IPS-NIHi7 (cell line): ENCODE data around the gene MAN2B2.
"Not testable (repeated sequence)": the region's sequence is repeated elsewhere in the genome, so short reads cannot be mapped to it uniquely, and the experiment has no call there.

Source experiments
- DNase-seq: peaks from one replicate; pipeline ENCODE4 v3.0.0; 2012; ENCODE audit warnings: mixed read lengths; ENCODE audit errors: extremely low spot score

MAN2B2 gene

DNA sequence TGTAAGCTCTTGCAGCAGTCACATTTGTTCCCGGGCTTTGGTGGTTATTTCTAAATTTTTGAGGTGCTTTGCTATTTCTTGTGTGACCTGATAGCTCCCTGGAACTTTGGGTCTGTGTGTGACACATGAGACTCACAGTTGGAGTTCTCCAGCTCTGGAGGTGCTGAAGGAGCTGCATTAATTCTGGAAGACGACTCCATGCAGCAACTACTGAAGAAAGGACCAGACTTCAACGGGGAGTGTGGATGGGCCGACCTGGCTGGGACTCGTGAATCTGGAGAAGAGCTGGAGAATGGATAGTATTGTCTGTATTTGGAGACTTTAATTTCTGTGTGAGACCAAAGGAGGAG, 67.0 kb downstream of the MAN2B2 start:
- DNase-seq: no peak

- no peak for DNase-seq
These were observed 68.3 kb downstream of the MAN2B2 start for GRCh38 chr4:6643141-6643847.

GRCh38 chr4:6644792-6645530, 70.0 kb downstream of the MAN2B2 start:
- no peak for DNase-seq

DNA sequence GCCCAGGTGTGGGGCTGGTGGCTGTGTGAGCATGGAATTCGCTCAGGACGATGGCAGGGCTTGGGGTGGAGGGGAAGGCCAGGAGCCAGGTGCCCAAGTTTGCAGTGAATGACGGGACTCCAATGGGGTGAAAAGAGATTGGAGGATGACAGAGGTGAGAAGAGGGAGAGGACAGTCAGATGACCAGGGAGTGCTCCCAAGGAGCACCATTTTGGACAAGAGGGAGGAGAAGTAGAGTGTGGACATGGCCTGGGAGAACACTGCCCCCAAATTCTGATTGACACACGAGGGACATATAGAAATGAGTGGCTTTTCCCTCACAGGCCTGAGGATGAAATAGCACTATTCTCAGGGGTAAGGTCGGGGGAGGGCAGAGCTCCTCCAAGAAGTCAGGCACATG, 72.2 kb downstream of the MAN2B2 start:
- DNase-seq: no peak

DNA sequence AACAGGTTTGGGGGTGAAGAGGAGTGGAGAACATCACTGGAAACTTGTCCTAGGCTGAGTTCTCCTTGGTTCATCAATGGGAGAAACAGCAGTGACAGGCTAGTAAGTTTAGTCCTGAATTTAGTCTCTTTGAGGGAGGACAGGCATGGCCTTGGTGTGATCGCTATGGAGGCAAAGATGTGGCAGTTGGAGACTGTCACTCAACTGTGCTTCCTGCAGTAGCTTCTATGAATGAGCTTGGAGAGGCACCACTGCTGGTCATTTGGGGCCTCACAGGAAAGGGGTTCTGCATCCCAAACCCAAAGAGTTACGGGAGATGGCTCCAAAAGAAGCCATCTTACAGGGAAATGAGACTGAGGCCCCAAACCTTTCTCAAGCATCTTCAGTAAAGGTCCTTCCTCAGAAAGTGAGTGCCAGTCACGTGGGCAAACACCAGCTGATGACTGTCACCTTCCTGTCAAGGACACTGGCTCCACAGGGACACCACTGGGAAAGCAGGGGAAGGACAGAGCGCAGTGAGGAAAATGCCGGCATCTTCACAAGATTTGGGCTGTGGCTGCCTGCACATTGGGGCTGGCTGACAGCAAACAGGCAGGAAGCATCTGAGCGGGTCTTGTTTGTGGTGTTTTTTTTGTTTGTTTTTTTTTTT, 72.7 kb downstream of the MAN2B2 start:
- no peak for DNase-seq

- DNase-seq: no peak
These were observed 74.2 kb downstream of the MAN2B2 start for GRCh38 chr4:6649216-6649615.

GRCh38 chr4:6654211-6654610, 79.2 kb downstream of the MAN2B2 start:
- DNase-seq: not testable (repeated sequence)

DNA sequence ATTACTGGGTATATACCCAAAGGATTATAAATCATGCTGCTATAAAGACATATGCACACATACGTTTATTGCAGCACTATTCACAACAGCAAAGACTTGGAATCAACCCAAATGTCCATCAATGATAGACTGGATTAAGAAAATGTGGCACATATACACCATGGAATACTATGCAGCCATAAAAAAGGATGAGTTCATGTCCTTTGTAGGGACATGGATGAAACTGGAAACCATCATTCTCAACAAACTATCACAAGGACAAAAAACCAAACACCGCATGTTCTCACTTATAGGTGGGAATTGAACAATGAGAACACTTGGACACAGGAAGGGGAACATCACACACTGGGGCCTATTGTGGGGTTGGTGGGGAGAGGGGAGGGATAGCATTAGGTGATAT, 80.3 kb downstream of the MAN2B2 start:
- DNase-seq: not testable (repeated sequence)

DNA sequence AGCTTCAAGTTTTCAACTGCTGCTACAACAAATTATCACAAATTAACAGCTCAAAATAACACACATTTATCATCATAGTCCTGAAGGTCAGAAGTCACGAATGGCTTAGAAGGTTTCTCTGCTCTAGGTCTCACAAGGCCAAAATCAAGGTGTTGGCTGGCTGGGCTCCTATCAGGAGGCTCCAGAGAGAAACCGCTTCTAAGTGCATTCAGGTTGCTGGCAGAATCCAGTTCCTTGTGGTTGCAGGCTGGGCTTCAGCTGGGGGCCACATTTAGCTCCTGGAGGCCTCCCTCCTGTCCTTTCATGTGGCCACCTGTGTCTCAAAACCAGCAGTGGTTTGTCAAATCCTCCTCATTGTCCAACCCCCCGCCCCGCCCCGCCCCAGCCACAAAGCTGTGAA, 80.9 kb downstream of the MAN2B2 start:
- DNase-seq: no peak

DNA sequence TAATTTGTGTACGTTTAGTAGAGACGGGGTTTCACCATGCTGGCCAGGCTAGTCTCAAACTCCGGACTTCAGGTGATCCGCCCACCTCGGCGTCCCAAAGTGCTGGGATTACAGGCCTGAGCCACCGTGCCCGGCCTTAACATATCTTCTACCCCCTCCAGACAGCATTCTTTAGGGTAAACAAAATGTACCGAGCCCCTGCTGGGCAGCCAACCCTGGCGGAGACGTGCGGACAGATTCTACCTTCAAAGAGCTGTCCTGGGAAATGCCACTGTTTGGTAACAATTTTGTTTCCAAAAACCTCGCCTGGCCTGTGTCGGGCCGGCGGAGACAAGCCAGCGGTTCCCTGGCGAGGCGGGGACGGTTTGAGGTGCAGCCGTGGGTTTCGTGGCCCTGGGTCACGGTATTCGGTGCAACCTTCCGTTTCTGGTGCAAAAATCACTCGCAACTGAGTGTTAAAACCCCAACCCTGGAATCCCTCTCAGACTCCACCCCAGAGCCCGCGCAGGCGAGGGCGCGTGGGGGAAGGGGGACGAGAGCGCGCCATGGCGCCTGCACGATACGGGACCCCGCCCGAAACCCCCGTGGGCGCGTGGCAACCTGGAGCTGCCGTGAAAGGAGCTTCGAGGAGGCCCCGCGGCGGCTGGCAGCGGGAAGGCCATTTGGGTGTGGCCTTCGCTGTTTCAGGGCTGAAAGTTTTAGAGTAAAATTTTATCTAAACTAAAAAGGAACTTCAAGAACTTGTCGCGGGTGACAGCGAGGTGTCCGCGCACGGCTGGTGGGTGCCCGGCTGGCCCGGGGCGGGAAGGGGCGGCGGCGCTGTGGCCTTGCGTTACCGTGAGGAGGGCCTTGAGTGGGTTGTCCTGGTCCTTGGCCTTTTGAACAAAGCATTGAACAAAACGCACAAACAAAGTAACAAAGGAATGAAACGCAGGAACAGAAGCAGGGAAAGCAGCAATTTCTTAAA, 82.5 kb downstream of the MAN2B2 start:
- no peak for DNase-seq

DNA sequence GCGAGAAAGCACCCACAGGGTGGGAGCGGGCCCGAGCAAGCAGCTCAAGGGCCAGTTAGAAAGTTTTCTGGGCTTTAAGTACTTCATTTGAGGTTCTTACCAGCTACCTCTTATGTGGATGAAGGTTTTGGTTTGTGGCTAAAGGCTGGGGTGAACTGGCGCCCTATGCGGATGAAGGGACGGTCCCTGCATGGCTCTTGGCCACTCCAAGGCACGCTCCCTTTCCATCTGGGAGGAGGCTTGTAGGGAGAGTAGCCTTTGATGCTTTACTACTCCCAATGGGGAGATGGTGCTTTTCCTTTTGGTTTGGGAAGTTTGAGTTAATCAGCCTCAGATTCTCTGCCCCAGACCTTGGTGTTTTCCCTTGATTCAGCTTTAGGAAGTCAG, 83.2 kb downstream of the MAN2B2 start:
- no peak for DNase-seq

DNA sequence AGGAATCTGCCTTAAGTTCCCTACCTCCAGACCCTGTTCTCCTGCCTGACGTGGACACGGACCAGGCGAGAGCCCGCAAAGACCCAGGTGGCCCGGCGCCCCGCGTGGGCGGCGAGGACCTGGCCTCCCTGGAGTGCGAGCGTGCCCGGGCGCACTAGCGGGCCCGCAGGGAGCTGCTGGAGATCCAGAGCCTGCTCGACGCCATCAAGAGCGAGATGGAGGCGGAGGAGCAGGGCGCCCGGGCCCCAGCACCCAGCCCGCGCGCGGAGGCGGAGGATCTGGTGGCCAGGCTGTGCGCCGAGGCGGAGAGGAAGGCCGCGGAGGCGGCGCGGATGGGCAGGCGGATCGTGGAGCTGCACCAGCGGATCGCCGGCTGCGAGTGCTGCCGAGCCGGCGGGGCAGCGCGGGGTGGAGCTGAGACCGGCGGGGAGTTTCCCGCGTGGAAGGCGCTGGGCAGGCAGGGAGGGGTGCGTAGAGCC, 83.6 kb downstream of the MAN2B2 start:
- peak; percentile 61 for DNase-seq

DNA sequence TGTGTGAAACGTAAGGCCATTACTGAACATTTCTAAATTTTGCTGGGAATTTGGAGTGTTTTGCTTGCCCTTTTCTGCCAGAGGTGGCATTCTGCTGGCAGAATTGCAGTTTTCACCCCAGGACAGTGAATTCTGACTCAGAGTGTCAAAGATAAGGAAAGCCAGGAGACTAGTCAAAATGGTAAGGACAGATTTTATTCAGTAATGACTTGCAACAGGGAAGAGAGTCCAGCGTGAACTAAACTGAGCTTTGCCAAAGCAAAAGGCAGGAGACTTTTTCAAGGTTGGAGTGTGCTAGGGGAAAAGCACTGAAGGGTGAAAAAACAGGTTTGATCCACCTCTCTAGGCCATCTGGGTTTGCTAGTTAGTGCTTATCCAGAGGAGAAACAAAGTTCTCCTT, 84.9 kb downstream of the MAN2B2 start:
- DNase-seq: no peak

GRCh38 chr4:6660430-6660829, 85.4 kb downstream of the MAN2B2 start:
- no peak for DNase-seq

DNA sequence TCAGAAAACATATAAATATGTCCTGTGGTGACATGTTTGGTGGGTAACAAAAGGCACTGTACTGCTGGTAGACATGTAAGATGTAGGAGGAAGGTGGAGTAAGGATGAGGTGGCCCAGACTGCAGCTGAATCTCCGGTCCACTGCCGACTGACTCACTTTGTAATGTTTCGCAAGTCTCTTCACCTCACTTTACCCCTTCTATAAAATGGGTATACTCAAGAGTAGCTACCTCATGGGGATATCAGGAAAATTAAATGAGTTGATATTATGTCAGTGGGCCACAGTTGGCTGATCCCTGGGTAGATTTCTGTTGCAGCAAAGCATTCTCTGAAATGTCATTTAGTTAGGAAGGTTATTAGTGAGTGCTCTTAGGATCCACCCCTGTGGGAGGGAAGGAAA, 87.6 kb downstream of the MAN2B2 start:
- no peak for DNase-seq

DNA sequence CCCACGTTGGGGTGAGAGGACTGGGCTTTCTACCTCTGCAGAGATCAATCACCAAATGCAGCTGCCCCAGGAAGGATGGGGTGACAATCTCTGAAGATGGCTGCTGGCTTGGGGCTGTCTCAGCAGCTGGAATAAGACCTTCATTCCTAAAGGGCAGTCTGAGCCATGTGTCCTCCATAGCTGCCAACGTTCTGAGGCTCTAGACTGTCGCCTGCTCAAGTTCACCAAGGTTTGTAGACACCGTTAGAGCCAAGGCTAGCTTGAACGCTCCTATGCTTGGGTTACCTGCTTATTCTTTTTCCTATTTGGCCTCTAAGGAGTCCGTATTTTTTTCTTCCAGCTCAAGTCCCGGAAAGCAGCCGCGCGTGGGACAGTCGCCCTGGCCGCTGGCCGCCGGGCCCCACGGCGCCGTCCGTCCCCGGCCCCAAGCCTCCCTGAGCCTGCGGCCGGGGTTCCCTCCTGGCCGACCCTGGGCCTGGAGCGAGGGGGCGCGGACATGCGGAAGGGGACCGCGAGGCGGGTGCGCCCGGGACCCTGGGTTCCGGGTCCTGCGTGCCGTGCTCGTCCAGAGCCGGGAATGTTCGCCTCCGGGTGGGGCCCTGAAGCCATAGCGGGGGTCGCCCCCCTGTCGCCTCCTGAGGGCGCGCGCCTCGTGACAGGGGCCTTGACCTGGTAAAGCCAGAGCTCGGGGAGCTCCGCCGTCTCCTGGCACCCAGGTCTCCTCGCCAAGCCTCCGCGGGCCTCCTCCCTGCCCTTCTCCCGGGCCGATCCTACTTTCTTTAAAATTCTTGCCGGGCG, 88.8 kb downstream of the MAN2B2 start:
- no peak for DNase-seq

DNA sequence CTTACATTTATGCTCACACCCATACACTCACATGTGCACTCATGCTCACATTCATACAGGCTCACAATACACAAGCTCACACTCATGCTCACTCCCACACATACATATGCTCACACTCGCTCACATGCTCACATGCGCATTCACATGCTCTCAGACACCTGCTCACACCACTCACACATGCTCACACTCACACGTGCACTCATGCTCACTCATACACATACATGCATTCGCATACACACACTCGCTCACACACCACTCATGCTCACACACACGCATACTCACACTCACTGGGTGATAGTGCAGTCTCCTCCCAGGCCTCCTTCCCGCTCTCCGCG, 90.3 kb downstream of the MAN2B2 start:
- no peak for DNase-seq

DNA sequence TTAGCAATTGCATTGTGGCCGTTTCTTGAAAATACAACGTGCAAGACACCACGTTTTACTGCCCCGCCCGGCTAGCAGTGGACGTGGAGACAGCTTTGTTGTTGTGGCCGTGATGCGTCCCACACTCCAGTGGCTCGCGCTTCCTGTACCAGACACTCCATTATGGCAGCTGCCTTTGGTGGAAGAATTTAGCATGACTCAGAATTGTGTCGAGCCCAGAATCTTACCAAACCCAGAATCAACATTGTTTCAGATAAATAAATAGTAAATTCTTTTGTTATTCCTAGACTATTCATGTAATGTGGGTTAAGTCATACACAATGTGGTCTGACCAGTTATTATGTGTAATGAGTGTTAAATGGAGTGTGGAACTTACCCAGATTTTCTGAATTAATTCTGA, 93.4 kb downstream of the MAN2B2 start:
- DNase-seq: no peak

DNA sequence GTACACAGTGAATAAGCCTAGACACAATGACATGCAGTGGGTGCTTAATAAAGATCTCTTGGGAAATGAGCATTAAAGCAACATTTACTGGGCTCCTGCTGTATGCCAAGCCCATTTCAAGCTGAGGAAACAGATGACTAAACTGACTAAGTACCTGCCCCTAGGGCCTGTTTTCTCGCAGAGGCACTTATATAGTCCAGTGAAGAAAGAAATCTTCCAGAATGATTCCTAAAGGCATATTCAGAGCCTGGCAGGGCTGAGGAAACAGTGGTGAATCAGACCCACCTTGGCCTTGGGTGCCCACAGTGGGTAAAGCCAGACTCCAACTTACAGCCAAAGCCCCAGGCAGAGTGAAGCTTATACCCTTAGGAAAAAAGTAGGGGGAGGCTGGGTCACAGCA, 96.7 kb downstream of the MAN2B2 start:
- no peak for DNase-seq

DNA sequence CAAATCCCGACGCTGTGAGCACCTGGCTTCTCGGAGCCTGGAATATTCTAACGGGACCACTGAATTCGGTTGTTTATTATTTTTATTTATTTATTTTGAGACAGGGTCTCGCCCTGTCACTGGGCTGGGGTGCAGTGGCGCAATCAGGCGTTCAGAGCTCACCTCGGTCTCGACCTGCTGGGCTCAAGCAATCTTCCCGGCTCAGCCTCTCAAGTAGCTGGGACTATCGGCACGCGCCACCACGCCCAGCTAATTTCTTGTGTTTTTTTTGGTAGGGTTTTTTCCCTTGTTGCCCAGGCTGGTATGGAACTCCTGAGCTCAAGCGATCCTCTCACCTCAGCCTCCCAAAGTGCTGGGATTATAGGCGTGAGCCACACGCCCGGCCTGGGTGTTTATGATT, 97.1 kb downstream of the MAN2B2 start:
- no peak for DNase-seq

DNA sequence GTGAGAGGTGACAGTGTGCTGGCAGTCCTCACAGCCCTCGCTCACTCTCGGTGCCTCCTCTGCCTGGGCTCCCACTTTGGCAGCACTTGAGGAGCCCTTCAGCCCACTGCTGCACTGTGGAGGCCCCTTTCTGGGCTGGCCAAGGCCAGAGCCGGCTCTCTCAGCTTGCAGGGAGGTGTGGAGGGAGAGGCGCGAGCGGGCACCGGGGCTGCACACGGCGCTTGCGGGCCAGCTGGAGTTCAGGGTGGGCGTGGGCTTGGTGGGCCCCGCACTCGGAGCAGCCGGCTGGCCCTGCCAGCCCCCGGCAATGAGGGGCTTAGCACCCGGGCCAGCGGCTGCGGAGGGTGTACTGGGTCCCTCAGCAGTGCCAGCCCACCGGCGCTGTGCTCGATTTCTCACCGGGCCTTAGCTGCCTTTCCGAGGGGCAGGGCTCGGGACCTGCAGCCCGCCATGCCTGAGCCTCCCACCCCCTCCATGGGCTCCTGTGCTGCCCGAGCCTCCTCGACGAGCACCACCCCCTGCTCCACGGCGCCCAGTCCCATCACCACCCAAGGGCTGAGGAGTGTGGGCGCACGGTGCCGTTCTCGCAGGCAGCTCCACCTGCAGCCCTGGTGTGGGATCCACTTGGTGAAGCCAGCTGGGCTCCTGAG, 97.7 kb downstream of the MAN2B2 start:
- DNase-seq: not testable (repeated sequence)
